K562 (cell line): ENCODE results near the gene TERT. TPM values are rescaled to one million over a fixed set of nuclear protein-coding genes. Genes with fewer than 3 reads are reported as not detected.

ENCODE experiments used
- ATAC-seq: fragments of 200-7000 bp; cut with Tn5 transposase; 3 replicates; pipeline ENCODE4 v1.9.1; 2020; ENCODE audit warnings: moderate library complexity
- BruUV-seq: library from RNA; stranded (reverse); fragments of 400-500 nt; replicated peaks from 2 replicates; lab custom pipeline; 2021; lab: Mats Ljungman, UMichigan
- CTCF ChIA-PET: fragments of 300-600 bp; formaldehyde crosslinking; extraction: SDS; loops from one replicate; lab custom pipeline; 2021; ENCODE audit warnings: low intra/inter-chr PET ratio; lab: Yijun Ruan, JAX
- POLR2A ChIA-PET: fragments of 300-600, 350-650 bp; sonication (Branson Sonifier 250); formaldehyde crosslinking; extraction: SDS; loops from one replicate; lab custom pipeline; 2021; ENCODE audit warnings: antibody characterized with exemption, inconsistent platforms; lab: Yijun Ruan, JAX
- DNase-seq, 4 experiments: peaks; one replicate each; pipeline versions ENCODE4 v3.0.0 to v3.0.0-alpha.2; 2011 to 2018; ENCODE audit warnings: low spot score in 3 of 4, mixed read lengths in 3 of 4; ENCODE audit errors: extremely low read depth in 1 of 4
- FAIRE-seq: peaks from 2 replicates; lab custom pipeline; 2011; peaks lifted over from hg19 to GRCh38; lab: Jason Lieb, UNC
- H2AFZ ChIP-seq: 2 replicates; pipeline ENCODE4 v1.6.0; 2011; ENCODE audit warnings: low read depth, low read length, control low read depth, inconsistent platforms
- H3K27ac ChIP-seq: fragments of 200-600 bp; 3 replicates; pipeline ENCODE4 v1.8.0; 2011; ENCODE audit warnings: low read depth, mild to moderate bottlenecking, control low read depth, inconsistent platforms, low read length, moderate library complexity, mixed read lengths; ENCODE audit errors: extremely low read depth
- H3K27me3 ChIP-seq, 2 experiments: fragments of 300-600 bp in 1 of 2; 2 replicates in 1 of 2; 3 replicates in 1 of 2; pipeline versions ENCODE4 v1.6.0 to v1.8.0; 2011; ENCODE audit warnings: inconsistent platforms in 2 of 2, low read length in 2 of 2, mild to moderate bottlenecking in 1 of 2, mixed read lengths in 1 of 2, moderate library complexity in 1 of 2; ENCODE audit not compliant: control insufficient read depth in 2 of 2, insufficient read depth in 2 of 2
- H3K36me3 ChIP-seq: fragments of 300-600 bp; 3 replicates; pipeline ENCODE4 v1.8.0; 2011; ENCODE audit warnings: mild to moderate bottlenecking, low read length, inconsistent platforms; ENCODE audit not compliant: control insufficient read depth, insufficient read depth
- H3K4me1 ChIP-seq, 2 experiments: fragments of 200-600 bp in 1 of 2; replicated peaks in 1 of 2; 2 replicates in 1 of 2; 3 replicates in 1 of 2; pipeline versions ENCODE4 v1.5.1 to v1.8.0; 2011; ENCODE audit warnings: inconsistent platforms in 2 of 2, low read length in 2 of 2, mild to moderate bottlenecking in 1 of 2, mixed read lengths in 1 of 2, moderate library complexity in 1 of 2; ENCODE audit not compliant: control insufficient read depth in 2 of 2, insufficient read depth in 2 of 2
- H3K4me2 ChIP-seq: 2 replicates; pipeline ENCODE4 v1.6.1; 2011; ENCODE audit warnings: low read length, control low read depth, inconsistent platforms, mixed read lengths; ENCODE audit not compliant: insufficient read depth
- H3K4me3 ChIP-seq: fragments of 200-600 bp; sonication (generic), shearing (Covaris generic); 2 replicates; pipeline ENCODE4 v1.5.1; 2016; ENCODE audit warnings: control low read depth, inconsistent platforms
- H3K79me2 ChIP-seq: fragments of 200-600 bp; 3 replicates; pipeline ENCODE4 v1.8.0; 2011; ENCODE audit warnings: low read length, inconsistent platforms; ENCODE audit not compliant: control insufficient read depth, insufficient read depth
- H3K9ac ChIP-seq, 2 experiments: 2 replicates each; pipeline versions ENCODE4 v1.6.0 to v1.6.1; 2011; ENCODE audit warnings: low read depth in 2 of 2, low read length in 2 of 2, control low read depth in 1 of 2, inconsistent platforms in 1 of 2, mild to moderate bottlenecking in 1 of 2, mixed read lengths in 1 of 2; ENCODE audit not compliant: insufficient read depth in 1 of 2
- H3K9me1 ChIP-seq: one replicate; pipeline ENCODE4 v1.6.0; 2011; ENCODE audit warnings: inconsistent platforms, mild to moderate bottlenecking, low read length, moderate library complexity; ENCODE audit not compliant: control insufficient read depth, insufficient read depth
- H3K9me3 ChIP-seq: replicated peaks from 2 replicates; pipeline ENCODE4 v1.5.1; 2011; ENCODE audit warnings: low read depth, low read length, inconsistent platforms; ENCODE audit not compliant: control insufficient read depth, insufficient read depth
- H4K20me1 ChIP-seq: replicated peaks from 2 replicates; pipeline ENCODE4 v1.6.1; 2011; ENCODE audit warnings: low read length, inconsistent platforms, mixed read lengths; ENCODE audit not compliant: control insufficient read depth, insufficient read depth
- HMGN3 ChIP-seq: IDR thresholded peaks from 2 replicates; pipeline ENCODE4 v1.6.1; 2011; ENCODE audit warnings: borderline replicate concordance, low read depth, mild to moderate bottlenecking, mixed read lengths, low read length; ENCODE audit not compliant: insufficient read length; ENCODE audit errors: extremely low read depth
- POLR2G ChIP-seq: fragments of 200-400 bp; formaldehyde crosslinking; IDR thresholded peaks from 2 replicates; pipeline ENCODE4 v1.6.1; 2017; ENCODE audit warnings: low read depth, mild to moderate bottlenecking, antibody characterized with exemption, low read length, moderate library complexity
- RBBP5 ChIP-seq: fragments of 200-600 bp; sonication (generic); IDR thresholded peaks from 2 replicates; pipeline ENCODE4 v1.6.1; 2012; ENCODE audit warnings: borderline replicate concordance, mild to moderate bottlenecking, low read length, control low read depth, inconsistent platforms; ENCODE audit not compliant: insufficient read depth, poor library complexity, severe bottlenecking
- SRSF1 ChIP-seq: fragments of 200-400 bp; formaldehyde crosslinking; IDR thresholded peaks from 2 replicates; pipeline ENCODE4 v1.6.1; 2017; ENCODE audit warnings: mild to moderate bottlenecking, low read depth, low read length, moderate library complexity
- ZNF12 ChIP-seq: sonication (generic); formaldehyde crosslinking; IDR thresholded peaks from 2 replicates; pipeline ENCODE4 v1.4.0; 2020; ENCODE audit warnings: mild to moderate bottlenecking, missing genetic modification reagents
- WGBS: fragments of 100-300 bp; shearing (Covaris generic); methylation state at CpG from one replicate; pipeline ENCODE4 v1.1.6; 2016; ENCODE audit warnings: low coverage, mixed read lengths; ENCODE audit not compliant: insufficient coverage; ENCODE audit errors: missing lambda C conversion rate; 5-methylcytosine and 5-hydroxymethylcytosine counted together
- in situ Hi-C: fragments of 300-500 bp; cut with MboI; formaldehyde crosslinking; loops from 4 replicates; pipeline ENCODE4 v1.15.0; 2018; ENCODE audit warnings: inconsistent platforms, mixed read lengths
- intact Hi-C: fragments of 100-400 bp; cut with micrococcal nuclease; formaldehyde crosslinking; loops from 2 replicates; pipeline ENCODE4 v1.14.2; 2022
- polyA plus RNA-seq, 8 experiments: library from polyadenylated mRNA; depleted of rRNA in 4 of 8; stranded (reverse) in 5 of 8; unstranded in 3 of 8; fragments of >200 nt; fragmentation: Nextera tagmentation in 2 of 8; fragmentation: Illumina TruSeq in 1 of 8; extraction: Ambion mirVana in 2 of 8; extraction: Trizol in 1 of 8; gene quantifications; 2 replicates each; pipeline versions ENCODE4 v1.2.1 to v1.2.3, GENCODE V29; 2011 to 2014; ENCODE audit warnings: inconsistent platforms in 1 of 8, missing spikeins in 1 of 8
- total RNA-seq, 7 experiments: library from RNA; depleted of rRNA in 6 of 7; stranded (reverse); fragments of >200 nt in 6 of 7; fragmentation: Illumina TruSeq in 2 of 7; extraction: Trizol in 2 of 7; gene quantifications; 2 replicates each; pipeline versions ENCODE4 v1.2.1 to v1.2.3, GENCODE V29; 2011 to 2021; ENCODE audit warnings: low replicate concordance in 1 of 7
- TF ChIP-seq, protein P1 (sequence below), 3 experiments: IDR thresholded peaks in 2 of 3; conservative IDR thresholded peaks in 1 of 3; 2 replicates each; pipeline ENCODE4 v1.5.1; 2011 to 2012; ENCODE audit warnings: low read length in 3 of 3, mild to moderate bottlenecking in 3 of 3, control low read depth in 2 of 3, improper control_type of control experiment in 1 of 3, inconsistent platforms in 1 of 3, low read depth in 1 of 3, mixed read lengths in 1 of 3, moderate library complexity in 1 of 3; ENCODE audit not compliant: insufficient read depth in 2 of 3

Gene TERT
- total and polyA plus RNA-seq, 9 of the 15 experiments (the other 6 are each of a cell fraction or from before 2014, with no cell fraction given): 0.08 to 4.5 (median 0.98) TPM; not detected in 1

DNA sequence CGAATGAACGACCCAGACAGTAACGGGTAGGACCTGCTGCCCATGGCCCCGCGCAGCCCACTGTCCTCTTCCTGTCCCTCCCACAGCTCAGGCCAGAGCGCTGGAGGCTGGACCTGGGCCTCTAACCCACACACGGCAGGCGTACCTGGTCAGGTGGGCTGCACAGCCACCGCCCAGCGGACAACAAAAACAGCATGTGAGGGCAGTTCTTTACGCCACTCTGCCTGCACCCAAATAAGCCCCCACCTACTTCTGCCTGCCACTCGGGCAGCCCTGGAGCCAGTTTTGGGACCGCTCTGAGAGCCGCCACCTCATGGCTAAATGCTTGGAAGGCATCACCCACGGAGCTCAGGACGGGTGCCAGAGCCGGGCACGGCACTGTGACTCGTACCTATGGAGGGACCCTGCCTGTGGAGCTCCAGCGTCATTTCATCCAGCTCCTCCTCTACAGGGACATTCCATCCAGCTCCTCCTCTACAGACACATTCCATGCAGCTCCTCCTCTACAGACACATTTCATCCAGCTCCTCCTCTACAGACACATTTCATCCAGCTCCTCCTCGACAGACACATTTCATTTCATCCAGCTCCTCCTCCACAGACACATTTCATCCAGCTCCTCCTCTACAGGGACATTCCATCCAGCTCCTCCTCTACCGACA, 31.1 kb upstream of the TERT start (continued):
- TF ChIP-seq, protein P1, sequence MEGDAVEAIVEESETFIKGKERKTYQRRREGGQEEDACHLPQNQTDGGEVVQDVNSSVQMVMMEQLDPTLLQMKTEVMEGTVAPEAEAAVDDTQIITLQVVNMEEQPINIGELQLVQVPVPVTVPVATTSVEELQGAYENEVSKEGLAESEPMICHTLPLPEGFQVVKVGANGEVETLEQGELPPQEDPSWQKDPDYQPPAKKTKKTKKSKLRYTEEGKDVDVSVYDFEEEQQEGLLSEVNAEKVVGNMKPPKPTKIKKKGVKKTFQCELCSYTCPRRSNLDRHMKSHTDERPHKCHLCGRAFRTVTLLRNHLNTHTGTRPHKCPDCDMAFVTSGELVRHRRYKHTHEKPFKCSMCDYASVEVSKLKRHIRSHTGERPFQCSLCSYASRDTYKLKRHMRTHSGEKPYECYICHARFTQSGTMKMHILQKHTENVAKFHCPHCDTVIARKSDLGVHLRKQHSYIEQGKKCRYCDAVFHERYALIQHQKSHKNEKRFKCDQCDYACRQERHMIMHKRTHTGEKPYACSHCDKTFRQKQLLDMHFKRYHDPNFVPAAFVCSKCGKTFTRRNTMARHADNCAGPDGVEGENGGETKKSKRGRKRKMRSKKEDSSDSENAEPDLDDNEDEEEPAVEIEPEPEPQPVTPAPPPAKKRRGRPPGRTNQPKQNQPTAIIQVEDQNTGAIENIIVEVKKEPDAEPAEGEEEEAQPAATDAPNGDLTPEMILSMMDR (IDR thresholded peaks at IDR 0.05 in 2 of 3, conservative IDR thresholded peaks at IDR 0.05 in 1 of 3; ENCODE audit: insufficient read depth in 2 of 3, low read depth in 1 of 3, low read length in 3 of 3): no peak
- no peak for TF ChIP-seq SRSF1
- no peak for TF ChIP-seq RBBP5

DNA sequence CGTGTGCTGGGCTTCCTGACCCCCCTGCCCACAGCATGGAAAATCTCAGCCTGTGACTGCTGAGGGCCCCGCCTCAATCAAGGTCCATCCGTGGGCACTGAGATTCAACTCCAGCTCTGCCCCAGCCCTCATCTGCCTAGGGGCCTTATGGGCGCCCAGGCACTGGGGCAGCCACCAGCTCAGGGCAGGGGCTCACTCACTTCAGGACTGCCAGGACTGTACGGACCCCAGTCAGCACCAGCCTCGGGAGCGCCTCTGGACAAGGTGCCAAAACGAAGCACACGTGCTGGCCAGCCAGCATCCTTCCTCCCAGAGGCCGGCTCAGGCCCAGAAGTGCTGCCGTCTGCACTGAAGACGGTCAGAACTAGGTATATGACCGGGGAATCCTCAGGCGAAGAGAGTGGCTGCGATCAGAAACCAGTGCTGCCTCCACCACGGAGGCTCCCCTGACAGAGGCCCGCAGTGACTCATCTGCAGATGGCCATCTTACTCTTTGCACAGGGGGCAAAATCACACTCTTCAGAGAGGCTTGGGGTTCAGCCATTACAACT, 30.4 kb upstream of the TERT start:
- Histone ChIP-seq H3K27me3 (no peaks in the 10 kb centered on the region), H4K20me1 (peaks cover 15% of the 10 kb centered on the region), H3K27ac (no peak overlapping the region), H3K4me3 (no peak overlapping the region), H3K4me1 (peaks cover 0 to 20% of the 10 kb centered on the region in 2 experiments; a peak in 1 of 5 replicates), H3K9me3 (no peaks in the 10 kb centered on the region), H3K9me1 (no peaks in the 10 kb centered on the region), H3K79me2 (0 out of 3 replicates have a peak, but pooled peaks cover 2% of the 10 kb centered on the region), H2AFZ (no peak overlapping the region)
- in situ Hi-C loops: no loop called here
- ChIA-PET POLR2A (interaction anchor here (4.7 kb wide), 1 partner anchor 8 kb away, joined by 32 read pairs; no protein-coding TSS in a partner anchor), CTCF (no interaction called here)
- no peak for FAIRE-seq
- ATAC-seq: no peak
- 86% methylated on average over 16 of the region's 17 CpGs for WGBS
- BruUV-seq: no TSS peak
- no peak for DNase-seq
- no peak for TF ChIP-seq HMGN3
- TF ChIP-seq POLR2G: peak; percentile 21; the same call in 1 of the 2 replicates
- TF ChIP-seq ZNF12: no peak
- TF ChIP-seq, all 486 proteins: peak for 1
- Histone ChIP-seq H3K9ac (no peak overlapping the region), H3K36me3 (peaks cover 77% of the 10 kb centered on the region), H3K4me2 (no peak overlapping the region)
- intact Hi-C loops: no loop called here
